Measurements from ENCODE around the gene PRX.

PRX gene

DNA sequence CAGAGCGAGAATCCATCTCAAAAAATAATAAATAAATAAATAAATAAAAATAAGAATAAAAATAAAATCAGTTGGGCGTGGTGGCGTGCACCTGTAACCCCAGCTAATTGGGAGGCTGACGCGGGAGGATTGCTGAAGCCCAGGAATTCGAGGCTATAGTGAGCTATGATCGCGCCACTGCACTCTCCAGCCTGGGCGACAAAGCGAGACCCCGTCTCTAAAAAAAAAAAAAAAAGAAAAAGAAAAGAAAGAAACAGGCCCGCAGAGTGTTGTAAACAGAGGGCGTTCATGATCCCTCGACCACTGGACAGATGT, 7.2 kb upstream of the PRX start:
- TF ChIP-seq, protein P1, sequence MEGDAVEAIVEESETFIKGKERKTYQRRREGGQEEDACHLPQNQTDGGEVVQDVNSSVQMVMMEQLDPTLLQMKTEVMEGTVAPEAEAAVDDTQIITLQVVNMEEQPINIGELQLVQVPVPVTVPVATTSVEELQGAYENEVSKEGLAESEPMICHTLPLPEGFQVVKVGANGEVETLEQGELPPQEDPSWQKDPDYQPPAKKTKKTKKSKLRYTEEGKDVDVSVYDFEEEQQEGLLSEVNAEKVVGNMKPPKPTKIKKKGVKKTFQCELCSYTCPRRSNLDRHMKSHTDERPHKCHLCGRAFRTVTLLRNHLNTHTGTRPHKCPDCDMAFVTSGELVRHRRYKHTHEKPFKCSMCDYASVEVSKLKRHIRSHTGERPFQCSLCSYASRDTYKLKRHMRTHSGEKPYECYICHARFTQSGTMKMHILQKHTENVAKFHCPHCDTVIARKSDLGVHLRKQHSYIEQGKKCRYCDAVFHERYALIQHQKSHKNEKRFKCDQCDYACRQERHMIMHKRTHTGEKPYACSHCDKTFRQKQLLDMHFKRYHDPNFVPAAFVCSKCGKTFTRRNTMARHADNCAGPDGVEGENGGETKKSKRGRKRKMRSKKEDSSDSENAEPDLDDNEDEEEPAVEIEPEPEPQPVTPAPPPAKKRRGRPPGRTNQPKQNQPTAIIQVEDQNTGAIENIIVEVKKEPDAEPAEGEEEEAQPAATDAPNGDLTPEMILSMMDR (conservative IDR thresholded peaks at IDR 0.05; ENCODE audit: control insufficient read depth, insufficient read depth, low read depth, low read length): no peak
- DNase-seq (ENCODE audit: low read depth): no peak
- peak overlapping the region; percentile 68 for H3K4me3 ChIP-seq (ENCODE audit: control insufficient read depth, low read depth, low read length)

- TF ChIP-seq, protein P1 (conservative IDR thresholded peaks at IDR 0.05; ENCODE audit: control insufficient read depth, insufficient read depth, low read depth, low read length): no peak
- DNase-seq (ENCODE audit: low read depth): no peak
- H3K4me3 ChIP-seq (ENCODE audit: control insufficient read depth, low read depth, low read length): no peak overlapping the region
Measured at GRCh38 chr19:40419780-40420179, 6.6 kb upstream of the PRX start.

GRCh38 chr19:40419066-40419612, 6.0 kb upstream of the PRX start:
- no peak for DNase-seq (ENCODE audit: low read depth)
- TF ChIP-seq, protein P1 (conservative IDR thresholded peaks at IDR 0.05; ENCODE audit: control insufficient read depth, insufficient read depth, low read depth, low read length): no peak
- no peak overlapping the region for H3K4me3 ChIP-seq (ENCODE audit: control insufficient read depth, low read depth, low read length)

DNA sequence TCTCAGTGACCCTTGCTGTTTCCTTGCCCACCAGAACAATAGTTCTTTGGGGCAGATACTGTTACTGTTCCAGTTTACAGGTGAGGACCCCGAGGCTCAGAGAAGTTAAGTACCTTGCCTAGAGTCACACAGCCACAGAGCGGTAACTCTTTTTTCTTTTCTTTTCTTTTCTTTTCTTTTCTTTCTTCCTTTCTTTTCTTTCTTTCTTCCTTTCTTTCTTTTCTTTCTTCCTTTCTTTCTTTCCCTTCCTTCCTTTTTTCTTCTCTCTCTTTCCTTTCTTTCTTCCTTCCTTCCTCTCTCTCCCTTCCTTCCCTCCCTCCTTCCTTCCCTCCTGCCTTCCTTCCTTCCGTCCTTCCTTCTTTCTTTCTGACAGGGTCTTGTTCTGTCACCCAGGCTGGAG, 4.9 kb upstream of the PRX start:
- TF ChIP-seq, protein P1 (conservative IDR thresholded peaks at IDR 0.05; ENCODE audit: control insufficient read depth, insufficient read depth, low read depth, low read length): no peak
- DNase-seq (ENCODE audit: low read depth): no peak
- no peak overlapping the region for H3K4me3 ChIP-seq (ENCODE audit: control insufficient read depth, low read depth, low read length)

- TF ChIP-seq, protein P1 (conservative IDR thresholded peaks at IDR 0.05; ENCODE audit: control insufficient read depth, insufficient read depth, low read depth, low read length): no peak
- no peak overlapping the region for H3K4me3 ChIP-seq (ENCODE audit: control insufficient read depth, low read depth, low read length)
- DNase-seq (ENCODE audit: low read depth): no peak
Measured at GRCh38 chr19:40417643-40417981, 4.4 kb upstream of the PRX start.

GRCh38 chr19:40416918-40417642, 3.9 kb upstream of the PRX start:
- TF ChIP-seq, protein P1 (conservative IDR thresholded peaks at IDR 0.05; ENCODE audit: control insufficient read depth, insufficient read depth, low read depth, low read length): no peak
- no peak overlapping the region for H3K4me3 ChIP-seq (ENCODE audit: control insufficient read depth, low read depth, low read length)
- DNase-seq (ENCODE audit: low read depth): no peak

Measured in fibroblast of mammary gland (primary cell).